ENCODE results near the gene ATP5F1B.
"Not testable (repeated sequence)": the region's sequence is repeated elsewhere in the genome, so short reads cannot be mapped to it uniquely, and the experiment has no call there.

Gene ATP5F1B

DNA sequence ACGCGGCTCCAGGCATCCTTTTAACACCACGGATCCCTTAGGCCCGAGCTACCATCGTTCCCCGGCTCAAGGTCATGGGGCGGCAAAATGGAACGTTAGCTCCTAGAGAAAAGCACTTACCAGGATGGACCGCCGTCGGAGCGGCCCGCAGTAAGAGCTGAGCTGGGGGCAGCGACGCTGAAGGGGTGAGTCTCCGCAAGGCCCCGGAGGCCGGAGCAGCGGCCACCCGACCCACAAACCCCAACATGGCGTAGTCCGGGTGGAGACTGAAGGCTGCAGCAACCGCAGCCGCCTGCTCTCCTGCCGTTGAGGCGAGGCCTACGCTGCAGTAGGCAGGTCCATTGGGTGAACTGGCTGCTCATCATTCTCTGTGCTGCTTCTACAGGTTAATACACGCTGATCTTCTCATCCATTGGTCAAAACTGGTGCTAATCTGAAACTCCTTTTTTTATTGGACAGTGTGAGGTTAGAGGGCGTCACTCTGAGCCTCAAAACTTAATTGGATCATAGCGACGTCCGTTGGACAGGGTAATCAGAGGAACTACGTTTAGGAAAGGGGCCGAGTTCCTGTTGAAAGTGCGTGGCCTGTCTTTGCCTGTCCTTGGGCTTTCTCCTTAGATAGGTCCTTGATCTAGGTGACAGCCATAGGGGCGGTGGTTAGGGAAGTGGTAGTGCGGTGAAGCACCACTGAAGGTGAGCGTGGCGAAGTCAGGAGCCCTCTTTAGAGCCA is at the start of gene ATP5F1B:
TSS of gene ATP5F1B (minus strand) at position 268 of the 730 bp plus-strand sequence. CDS start at position 247, 21 bp downstream.
- DNase-seq (ENCODE audit: low read depth in 2 of 2): peak; percentile 77 to 90

DNA sequence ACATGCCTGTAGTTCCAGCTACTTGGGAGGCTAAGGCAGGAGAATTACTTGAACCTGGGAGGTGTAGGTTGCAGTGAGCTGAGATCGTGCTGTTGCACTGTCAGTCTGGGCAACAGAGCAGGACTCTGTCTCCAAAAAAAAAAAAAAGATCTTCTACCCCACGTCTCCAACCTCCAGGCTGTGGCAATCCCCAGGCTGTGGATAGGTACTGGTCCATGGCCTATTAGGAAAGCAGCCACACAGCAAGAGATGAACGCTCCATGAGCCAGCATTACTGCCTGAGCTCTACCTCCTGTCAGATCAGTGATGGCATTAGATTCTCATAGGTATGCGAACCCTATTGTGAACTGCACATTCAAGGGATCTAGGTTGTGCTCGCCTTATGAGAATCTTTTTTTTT is 48.4 kb upstream of the ATP5F1B start:
- no peak for DNase-seq (ENCODE audit: low read depth in 2 of 2)

DNA sequence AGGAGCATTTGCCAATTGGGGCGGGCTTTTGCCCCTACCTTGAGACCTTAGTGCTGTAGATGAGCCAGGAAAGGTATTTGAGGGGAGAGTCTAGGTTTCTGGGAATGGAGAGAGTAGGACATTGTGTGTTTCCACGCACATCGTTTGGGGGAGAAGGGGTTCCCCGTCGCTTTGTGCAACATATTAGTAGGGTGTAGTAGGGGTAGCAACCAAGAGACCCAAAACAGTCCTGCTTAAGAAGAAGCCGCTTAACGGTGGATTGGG is 43.0 kb upstream of the ATP5F1B start:
- DNase-seq (ENCODE audit: low read depth in 2 of 2): no peak

DNA sequence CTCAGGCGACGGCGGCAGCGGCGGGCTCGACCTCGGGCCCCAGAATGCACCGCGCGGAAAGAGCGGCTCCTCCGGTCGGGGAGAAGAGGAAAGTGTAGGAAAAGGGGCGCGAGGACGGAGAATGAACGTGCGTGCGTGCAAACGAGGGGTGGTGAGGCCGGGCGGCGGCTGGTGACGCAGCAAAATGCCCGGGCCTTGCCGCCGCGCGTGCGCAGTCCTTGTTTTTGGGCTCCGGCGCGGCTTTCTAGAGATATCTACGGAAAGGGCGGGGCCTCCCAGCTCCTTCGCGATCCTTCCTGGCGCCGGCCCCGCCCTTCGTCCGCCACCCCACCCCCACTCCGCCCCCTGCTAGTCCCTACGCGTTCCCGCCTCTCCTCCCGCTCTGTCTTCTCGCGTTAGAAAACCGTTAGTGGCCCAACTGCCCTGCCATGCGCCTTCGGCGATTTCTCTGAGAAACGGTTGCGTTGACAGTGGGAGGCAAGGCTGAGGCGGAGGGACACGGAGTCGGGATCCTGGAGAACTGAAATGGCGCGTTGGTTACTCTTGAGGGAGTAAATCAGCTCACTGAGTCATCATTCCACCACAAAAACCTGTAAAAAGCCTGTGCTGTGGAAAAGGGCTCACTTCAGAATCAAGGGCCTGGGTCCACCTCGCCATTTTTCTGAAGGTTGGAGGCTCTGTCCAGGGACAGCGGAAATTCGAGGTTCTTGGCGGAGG is 42.5 kb upstream of the ATP5F1B start, which contains the start of gene PTGES3:
TSS of gene PTGES3 (minus strand) at position 156 of the 717 bp plus-strand sequence. CDS start 285 bp downstream, outside the sequence.
- DNase-seq (ENCODE audit: low read depth in 2 of 2): peak; percentile 96 to 97

DNA sequence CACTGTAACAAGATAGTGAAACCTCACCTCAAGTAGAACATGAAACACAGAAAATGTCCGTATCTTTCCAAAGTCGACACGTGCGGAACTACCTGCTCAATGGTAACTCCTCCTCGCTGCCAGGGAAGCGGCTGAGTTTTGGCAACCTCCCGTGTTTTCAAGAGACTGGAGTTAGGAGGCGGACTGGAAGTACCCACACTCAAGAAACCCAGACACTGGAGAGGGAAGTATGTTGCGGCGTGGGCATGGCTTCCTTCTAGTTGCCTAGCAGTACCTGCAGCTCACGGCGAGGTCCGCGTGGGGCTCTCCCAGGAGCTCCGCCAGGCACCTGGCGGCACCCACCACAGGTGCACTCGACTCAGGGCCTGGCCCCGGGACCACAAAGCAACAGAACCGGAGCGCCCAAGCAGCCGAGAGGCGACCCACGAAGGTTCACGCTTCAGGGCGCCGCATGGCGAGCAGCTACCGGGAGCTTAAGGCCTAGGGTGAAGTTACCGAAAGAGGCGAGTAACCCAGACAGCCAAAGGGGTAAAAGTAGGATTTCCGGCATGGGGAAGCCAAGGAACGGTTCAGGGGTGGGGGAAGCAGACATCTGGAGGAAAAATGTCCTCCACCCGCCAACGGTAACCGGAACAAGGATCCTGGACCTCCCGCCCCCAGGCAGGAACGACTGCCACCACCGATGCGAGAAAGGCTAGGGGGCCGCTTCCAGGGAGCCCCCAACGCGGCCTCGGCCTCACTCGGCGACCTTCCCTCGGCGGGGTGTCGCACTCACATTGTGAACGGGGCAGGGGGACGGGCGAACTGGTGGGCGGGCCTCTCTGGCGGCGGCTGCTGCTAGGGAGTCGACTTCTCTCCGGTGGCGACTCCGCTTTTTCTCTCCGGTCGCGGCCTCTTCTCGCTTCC is 41.7 kb upstream of the ATP5F1B start:
- peak in 1 of 2 donors; percentile 44 for DNase-seq (ENCODE audit: low read depth in 2 of 2)

DNA sequence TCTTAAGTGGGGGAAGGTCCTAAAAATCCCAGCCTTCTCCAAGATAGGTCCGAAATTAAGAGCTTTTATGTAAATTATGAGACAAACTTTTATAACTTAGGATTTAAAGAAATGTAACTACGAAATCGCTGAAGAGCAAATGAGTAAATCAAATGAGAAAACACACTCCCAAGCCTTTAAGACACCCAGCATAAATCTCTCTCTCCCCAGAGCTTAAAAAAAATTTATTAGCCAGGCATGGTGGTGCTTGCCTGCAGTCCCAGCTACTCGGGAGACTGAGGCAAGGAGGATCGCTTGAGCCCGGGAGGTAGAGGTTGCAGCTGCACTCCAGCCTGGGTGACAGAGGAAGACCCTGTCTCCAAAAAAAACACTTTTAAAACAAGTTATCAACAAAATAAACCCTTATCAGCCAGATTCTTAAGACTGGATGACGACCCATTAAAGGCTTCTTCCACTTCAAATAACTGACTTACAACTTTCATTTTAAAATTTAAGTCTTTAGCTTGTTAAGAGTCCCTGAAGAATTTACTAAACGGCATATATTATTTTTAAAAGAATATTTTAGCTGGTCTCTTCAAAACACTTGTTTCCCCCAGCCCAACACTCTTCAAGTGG is 39.1 kb upstream of the ATP5F1B start:
- DNase-seq (ENCODE audit: low read depth in 2 of 2): no peak

DNA sequence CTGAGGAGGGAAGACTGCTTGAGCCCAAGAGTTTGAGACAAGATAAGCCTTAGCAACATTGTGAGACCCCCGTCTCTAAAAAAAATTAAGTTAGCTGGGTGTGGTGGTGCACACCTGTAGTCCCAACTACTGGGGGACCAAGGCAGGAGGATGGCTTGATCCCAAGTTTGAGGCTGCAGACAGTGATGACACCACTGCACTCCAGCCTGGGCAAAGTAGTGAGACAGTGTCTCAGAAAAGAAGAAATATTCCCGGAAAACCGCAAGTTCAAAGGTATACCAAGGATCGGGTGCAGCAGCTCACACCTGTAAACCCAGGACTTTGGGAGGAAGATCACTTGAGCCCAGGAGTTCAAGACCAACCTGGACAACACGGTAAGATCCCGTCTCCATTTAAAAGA is 36.5 kb upstream of the ATP5F1B start:
- no peak for DNase-seq (ENCODE audit: low read depth in 2 of 2)

DNA sequence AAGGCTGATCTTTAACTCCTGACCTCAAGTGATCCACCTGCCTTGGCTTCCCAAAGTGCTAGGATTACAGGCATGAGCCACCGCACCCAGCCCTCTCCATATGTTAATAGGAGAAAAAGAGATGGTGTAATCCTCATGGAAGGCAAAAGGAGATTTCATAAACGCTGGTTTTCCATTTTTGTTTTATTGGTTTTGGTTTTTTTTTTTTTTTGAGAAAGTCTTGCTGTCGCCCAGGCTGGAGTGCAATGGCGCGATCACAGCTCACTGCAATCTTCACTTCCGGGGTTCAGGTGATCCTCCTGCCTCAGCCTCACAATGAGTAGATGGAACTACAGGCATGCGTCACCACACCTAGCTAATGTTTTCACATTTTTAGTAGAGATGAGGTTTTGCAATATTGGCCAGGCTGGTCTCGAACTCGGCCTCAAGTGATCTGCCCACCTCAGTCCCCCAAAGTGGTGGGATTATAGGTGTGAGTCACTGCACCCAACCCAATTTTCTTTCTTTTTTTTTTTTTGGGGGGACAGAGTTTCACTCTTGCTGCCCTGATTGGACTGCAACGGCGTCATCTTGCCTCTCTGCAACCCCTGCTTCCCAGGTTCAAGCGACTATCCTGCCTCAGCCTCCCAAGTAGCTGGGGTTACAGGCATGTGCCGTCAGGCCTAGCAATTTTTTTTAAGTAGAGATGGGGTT is 34.2 kb upstream of the ATP5F1B start:
- no peak for DNase-seq (ENCODE audit: low read depth in 2 of 2)

DNA sequence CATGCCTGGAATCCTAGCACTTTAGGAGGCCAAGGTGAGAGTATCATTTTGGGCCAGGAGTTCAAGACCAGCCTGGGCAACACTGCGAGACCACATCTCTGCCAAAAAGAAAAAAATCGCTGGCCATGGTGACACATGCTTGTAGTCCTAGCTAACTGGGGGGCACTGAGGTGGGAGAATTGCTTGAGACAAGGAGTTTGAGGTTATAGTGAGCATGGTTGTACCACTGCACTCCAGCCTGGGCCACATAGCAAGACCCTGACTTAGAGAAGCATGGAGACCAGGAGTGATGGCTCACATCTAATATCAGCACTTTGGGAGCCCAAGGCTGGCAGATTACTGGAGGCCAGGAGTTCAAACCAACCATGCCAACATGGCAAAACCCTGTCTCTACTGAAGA is 33.1 kb upstream of the ATP5F1B start:
- DNase-seq (ENCODE audit: low read depth in 2 of 2): no peak

DNA sequence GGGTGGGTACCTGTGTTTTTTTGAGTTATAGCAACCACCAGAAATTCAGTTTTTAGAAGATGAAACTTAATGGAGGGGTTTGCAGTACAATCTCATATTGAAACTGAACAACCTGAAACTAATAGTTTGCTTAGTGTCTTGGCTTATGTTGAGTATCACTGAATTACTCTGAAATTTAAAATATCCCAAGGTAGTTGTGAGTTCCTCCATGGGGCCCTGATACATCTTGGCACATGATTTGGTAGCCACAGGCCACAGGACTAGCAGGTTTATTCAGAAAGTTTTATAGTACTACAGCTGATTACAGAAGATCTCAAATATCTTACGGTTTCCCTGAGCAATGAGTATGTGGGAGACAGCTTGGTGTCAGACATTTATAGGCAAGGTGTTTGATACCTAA is 31.9 kb upstream of the ATP5F1B start:
- no peak for DNase-seq (ENCODE audit: low read depth in 2 of 2)

DNA sequence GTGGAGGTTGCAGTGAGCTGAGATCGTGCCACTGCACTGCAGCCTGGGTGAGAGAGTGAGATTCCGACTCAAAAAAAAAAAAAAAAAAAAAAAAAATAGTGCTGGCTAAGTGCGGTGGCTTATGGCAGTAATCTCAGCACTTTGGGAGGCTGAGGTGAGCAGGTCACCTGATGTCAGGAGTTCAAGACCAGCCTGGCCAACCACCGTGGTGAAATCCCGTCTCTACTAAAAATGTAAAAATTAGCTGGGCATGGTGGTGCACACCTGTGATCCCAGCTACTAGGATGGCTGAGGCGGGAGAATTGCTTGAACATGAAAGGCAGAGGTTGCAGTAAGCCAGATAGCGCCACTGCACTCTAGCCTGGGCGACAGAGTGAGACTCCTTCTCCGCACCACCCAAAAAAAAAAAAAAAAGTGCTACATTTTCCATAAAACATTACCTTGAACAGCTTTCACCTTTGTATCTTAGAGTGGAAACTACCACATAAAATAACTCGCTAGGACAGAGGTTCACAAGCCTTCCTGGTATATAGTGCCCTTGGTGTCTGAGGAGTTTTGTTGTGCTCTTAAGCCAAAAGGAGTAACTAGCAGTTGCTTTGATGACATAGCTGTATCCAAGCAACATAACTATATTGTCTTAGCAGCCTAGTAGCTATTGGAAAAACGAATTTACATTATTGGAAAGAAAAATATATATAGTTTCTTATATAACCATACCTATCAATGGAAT is 31.2 kb upstream of the ATP5F1B start:
- no peak for DNase-seq (ENCODE audit: low read depth in 2 of 2)

DNA sequence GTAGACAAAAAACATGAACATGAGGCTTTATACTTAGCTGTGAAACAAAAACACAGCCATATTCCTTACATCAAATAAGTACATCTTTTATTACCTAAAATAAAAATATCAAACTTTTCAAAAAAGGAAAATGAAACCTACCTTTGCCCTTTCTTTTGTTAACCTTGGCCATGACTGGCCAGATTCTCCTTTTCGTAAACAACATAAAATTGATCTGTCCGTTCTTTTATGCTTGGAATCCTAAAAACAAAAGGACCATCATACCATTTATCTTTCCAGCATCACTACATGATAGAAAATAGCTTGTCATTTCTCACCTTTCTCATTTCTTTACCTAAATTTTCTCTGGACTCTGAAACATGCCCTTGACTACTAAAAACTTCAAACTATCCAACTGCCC is 25.8 kb upstream of the ATP5F1B start:
- DNase-seq (ENCODE audit: low read depth in 2 of 2): no peak

DNA sequence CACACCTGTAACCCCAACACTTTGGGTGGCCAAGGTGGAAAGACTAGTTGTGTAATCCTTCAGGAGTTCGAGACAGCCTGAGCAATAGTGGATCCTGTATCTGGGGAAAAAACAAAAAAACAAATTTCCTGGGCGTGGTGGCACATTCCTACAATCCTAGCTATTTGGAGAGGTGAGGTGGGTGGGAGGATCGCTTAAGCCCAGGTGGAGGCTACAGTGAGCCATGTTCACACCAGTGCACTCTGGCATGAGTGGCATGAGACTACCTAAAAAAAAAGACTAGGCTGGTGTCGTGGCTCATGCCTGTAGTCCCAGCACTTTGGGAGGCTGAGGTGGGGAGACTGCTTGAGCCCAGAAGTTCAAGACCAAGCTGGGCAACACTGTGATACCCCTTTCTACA is 25.1 kb upstream of the ATP5F1B start:
- DNase-seq (ENCODE audit: low read depth in 2 of 2): no peak

DNA sequence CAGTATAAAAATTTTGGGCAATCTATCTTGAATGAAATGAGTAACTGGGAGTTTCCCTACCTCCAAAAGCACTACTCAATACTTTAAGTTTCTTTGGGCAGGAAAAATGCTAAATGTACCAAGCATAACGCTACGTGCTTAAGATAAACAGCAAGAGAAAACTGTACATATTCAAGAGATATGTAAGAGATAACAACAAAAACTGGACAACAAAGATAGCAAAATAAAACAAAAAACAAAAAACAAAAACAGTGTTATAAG is 22.3 kb upstream of the ATP5F1B start:
- no peak for DNase-seq (ENCODE audit: low read depth in 2 of 2)

DNA sequence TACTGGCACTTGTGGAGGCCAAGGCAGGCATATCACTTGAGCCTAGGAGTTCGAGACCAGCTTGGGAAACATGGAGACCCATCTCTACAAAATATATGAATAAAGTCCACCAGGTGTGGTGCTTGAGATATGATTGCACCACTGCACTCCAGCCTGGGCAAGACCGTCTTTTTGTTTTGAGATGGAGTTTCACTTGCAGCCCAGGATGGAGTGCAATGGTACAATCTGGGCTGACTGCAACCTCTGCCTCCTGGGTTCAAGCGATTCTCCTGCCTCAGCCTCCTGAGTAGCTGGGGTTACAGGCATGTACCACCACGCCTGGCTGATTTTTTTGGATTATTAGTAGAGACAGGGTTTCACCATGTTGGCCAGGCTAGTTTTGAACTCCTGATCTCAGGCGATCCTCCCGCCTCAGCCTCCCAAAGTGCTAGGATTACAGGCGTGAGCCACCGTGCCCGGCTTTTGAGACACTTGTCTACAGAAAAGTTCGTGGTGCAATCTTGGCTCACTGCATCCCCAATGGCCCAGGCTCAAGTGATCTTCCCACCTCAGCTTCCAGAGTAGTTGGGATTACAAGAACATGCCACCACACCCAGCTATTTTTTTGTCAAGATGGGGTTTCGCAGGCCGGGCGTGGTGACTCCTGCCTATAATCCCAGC is 16.3 kb upstream of the ATP5F1B start:
- DNase-seq (ENCODE audit: low read depth in 2 of 2): no peak

DNA sequence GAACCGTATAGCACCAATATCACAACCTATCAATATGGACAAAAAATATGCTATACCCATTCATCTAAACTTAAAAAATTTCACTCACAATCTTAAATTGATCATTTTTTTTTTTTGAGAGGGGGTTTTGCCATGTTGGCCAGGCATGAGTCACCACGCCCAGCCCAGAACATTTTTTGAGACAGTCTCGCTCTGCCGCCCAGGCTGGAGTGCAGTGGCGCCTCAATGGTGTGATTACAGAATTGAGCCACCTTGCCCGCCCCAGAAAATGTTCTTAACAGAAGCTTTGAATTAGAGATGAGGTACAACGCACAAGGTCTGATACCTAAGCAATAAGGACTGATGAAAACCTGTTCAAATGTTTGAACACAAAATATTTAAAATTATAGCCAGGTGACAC is 15.8 kb upstream of the ATP5F1B start:
- DNase-seq (ENCODE audit: low read depth in 2 of 2): no peak

DNA sequence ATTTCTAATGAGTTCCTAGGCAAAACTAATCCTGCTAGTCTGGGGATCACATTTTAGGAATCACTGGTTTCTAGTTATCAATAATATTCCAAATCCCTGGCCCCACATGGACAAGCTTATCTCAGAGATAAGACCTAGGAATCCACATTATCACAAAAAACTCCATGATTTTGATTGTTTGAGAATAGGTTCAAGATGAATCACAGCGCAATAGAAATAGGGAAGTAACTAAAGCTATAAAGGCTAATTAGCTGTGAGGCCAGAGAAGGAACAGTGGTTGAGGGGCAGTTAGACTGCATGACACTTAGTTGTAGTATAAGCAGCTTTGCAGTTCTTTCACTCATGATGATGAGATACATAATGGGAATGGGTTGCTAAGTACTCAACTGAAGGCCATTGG is 13.1 kb upstream of the ATP5F1B start:
- DNase-seq (ENCODE audit: low read depth in 2 of 2): no peak

DNA sequence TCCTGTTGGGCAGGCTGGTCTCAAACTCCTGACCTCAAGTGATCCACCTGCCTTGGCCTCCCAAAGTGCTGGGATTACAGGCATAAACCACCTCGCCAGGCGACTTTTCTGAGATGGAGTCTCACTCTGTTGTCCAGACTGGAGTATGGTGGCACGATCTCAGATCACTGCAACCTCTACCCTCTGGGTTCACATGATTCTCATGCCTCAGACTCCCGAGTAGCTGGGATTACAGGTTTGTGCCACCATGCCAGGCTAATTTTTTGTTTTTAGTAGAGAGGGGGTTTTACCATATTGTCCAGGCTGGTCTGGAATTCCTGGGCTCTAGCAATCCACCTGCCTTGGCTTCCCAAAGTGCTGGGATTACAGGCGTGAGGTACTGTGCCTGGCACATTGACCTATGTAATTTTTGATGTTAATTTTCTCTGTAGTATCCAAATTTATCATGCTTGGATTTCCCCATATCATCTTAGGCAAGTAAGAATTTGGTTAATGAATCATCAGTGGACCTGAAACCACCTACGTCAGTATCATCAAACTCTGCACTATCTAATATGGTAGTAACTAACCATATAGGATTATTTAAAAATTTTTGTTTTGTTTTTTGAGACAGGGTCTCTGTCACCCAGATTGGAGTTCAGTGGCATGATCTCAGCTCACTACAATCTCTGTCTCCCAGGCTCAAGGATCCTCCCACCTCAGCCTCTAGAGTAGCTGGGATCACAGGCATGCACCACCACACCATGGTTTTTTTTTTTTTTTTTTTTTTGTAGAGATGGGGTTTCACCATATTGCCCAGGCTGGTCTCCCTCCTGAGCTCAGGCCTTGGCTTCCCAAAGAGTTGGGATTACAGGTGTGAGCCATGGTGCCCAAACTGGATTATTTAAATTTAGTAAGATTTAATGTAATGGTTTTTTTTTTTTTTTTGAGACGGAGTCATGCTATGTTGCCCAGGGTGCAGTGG is 11.9 kb upstream of the ATP5F1B start:
- DNase-seq (ENCODE audit: low read depth in 2 of 2): no peak

DNA sequence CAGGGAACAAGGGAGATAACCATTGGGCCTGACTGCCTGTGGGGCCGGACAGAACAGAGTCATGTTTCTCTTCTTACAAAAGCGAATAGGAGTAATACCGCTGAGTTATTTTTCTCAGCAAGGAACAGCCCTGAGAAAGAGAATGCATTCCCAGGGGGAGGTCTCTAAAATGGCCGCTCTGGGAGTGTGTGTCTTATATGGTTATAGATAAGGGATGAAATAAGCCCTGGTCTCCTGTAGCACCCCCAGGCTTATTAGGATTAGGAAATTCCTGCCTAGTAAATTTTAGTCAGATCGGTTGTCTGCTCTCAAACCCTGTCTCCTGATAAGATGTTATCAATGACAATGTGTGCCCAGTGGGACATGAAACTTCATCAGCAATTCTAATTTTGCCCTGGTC is 8.0 kb upstream of the ATP5F1B start:
- not testable (repeated sequence) for DNase-seq (ENCODE audit: low read depth in 2 of 2)
